ENCODE measurements around the gene GUCA2A.

Gene GUCA2A

GRCh38 chr1:42128964-42129363 lies 35.6 kb downstream of the GUCA2A start:
- no peak for DNase-seq

GRCh38 chr1:42128499-42128898 lies 36.0 kb downstream of the GUCA2A start:
- no peak for DNase-seq

GRCh38 chr1:42127767-42128166 lies 36.8 kb downstream of the GUCA2A start:
- no peak for DNase-seq

GRCh38 chr1:42125552-42125951 lies 39.0 kb downstream of the GUCA2A start:
- no peak for DNase-seq

GRCh38 chr1:42122408-42122807 lies 42.1 kb downstream of the GUCA2A start:
- no peak for DNase-seq

- no peak for DNase-seq
Measured at GRCh38 chr1:42118125-42118524, 46.4 kb downstream of the GUCA2A start.

- DNase-seq, result no peak
Measured at GRCh38 chr1:42117214-42117613, 47.3 kb downstream of the GUCA2A start.

- no peak for DNase-seq
Measured at GRCh38 chr1:42114229-42114628, 50.3 kb downstream of the GUCA2A start.
